HepG2 (cell line): ENCODE measurements around the gene ZFAND2B. TPM values are rescaled to one million over a fixed set of nuclear protein-coding genes. Genes with fewer than 3 reads are reported as not detected.

ENCODE experiments used
- BCLAF1 ChIP-seq: fragments of 450-650 bp; IDR thresholded peaks from 2 replicates; pipeline ENCODE4 v1.6.1; 2017; ENCODE audit warnings: mild to moderate bottlenecking
- CCAR2 ChIP-seq: fragments of 200-400 bp; formaldehyde crosslinking; optimal IDR thresholded peaks from 2 replicates; pipeline ENCODE3; 2018; ENCODE audit warnings: low read depth, mild to moderate bottlenecking, low read length, moderate library complexity
- DPF2 ChIP-seq: sonication (generic); formaldehyde crosslinking; IDR thresholded peaks from 2 replicates; pipeline ENCODE4 v1.4.0; 2020; ENCODE audit warnings: mild to moderate bottlenecking, low read depth, missing genetic modification reagents, borderline replicate concordance
- DRAP1 ChIP-seq: IDR thresholded peaks from 2 replicates; pipeline ENCODE4 v1.6.1; 2016; ENCODE audit warnings: missing genetic modification reagents, missing compliant biosample characterization
- E2F5 ChIP-seq: sonication (generic); formaldehyde crosslinking; conservative IDR thresholded peaks from 2 replicates; pipeline ENCODE4 v1.4.0; 2020; ENCODE audit warnings: missing genetic modification reagents
- ELK4 ChIP-seq: sonication (generic); formaldehyde crosslinking; IDR thresholded peaks from 2 replicates; pipeline ENCODE4 v1.9.0; 2021; ENCODE audit warnings: missing genetic modification reagents, borderline replicate concordance
- FOXK1 ChIP-seq: sonication (generic); formaldehyde crosslinking; IDR thresholded peaks from 2 replicates; pipeline ENCODE4 v1.4.0; 2020; ENCODE audit warnings: low read depth, missing genetic modification reagents, borderline replicate concordance
- NRL ChIP-seq: sonication (generic); formaldehyde crosslinking; IDR thresholded peaks from 2 replicates; pipeline ENCODE4 v1.5.0; 2020; ENCODE audit warnings: missing genetic modification reagents, mild to moderate bottlenecking, moderate library complexity, borderline replicate concordance
- PHF21A ChIP-seq: sonication (generic); formaldehyde crosslinking; IDR thresholded peaks from 2 replicates; pipeline ENCODE4 v1.5.0; 2020; ENCODE audit warnings: mild to moderate bottlenecking, missing genetic modification reagents
- RORA ChIP-seq: sonication (generic); formaldehyde crosslinking; IDR thresholded peaks from 2 replicates; pipeline ENCODE4 v1.5.0; 2020; ENCODE audit warnings: mild to moderate bottlenecking, missing genetic modification reagents, moderate library complexity
- SALL1 ChIP-seq: sonication (generic); formaldehyde crosslinking; IDR thresholded peaks from 2 replicates; pipeline ENCODE4 v1.8.0; 2022; ENCODE audit warnings: mild to moderate bottlenecking, missing genetic modification reagents
- SMC3 ChIP-seq: IDR thresholded peaks from 2 replicates; pipeline ENCODE4 v1.6.1; 2011; ENCODE audit warnings: low read length, improper control_type of control experiment
- TBP ChIP-seq: sonication (generic); formaldehyde crosslinking; IDR thresholded peaks from 2 replicates; pipeline ENCODE4 v1.5.0; 2020; ENCODE audit warnings: missing genetic modification reagents
- TOE1 ChIP-seq: sonication (generic); formaldehyde crosslinking; IDR thresholded peaks from 2 replicates; pipeline ENCODE4 v1.4.0; 2020; ENCODE audit warnings: mild to moderate bottlenecking, missing genetic modification reagents
- ZBTB43 ChIP-seq: sonication (generic); formaldehyde crosslinking; conservative IDR thresholded peaks from 2 replicates; pipeline ENCODE4 v1.4.0; 2020; ENCODE audit warnings: missing genetic modification reagents
- ZNF180 ChIP-seq: sonication (generic); formaldehyde crosslinking; IDR thresholded peaks from 2 replicates; pipeline ENCODE4 v1.4.0; 2020; ENCODE audit warnings: low read depth, missing genetic modification reagents, borderline replicate concordance
- ZNF460 ChIP-seq: sonication (generic); formaldehyde crosslinking; IDR thresholded peaks from 2 replicates; pipeline ENCODE4 v1.5.1; 2020; ENCODE audit warnings: missing genetic modification reagents, mild to moderate bottlenecking, borderline replicate concordance
- ZNF562 ChIP-seq: sonication (generic); formaldehyde crosslinking; IDR thresholded peaks from 2 replicates; pipeline ENCODE4 v1.8.0; 2022; ENCODE audit warnings: missing genetic modification reagents, borderline replicate concordance
- ZNF766 ChIP-seq: sonication (generic); formaldehyde crosslinking; IDR thresholded peaks from 2 replicates; pipeline ENCODE4 v1.5.0; 2020; ENCODE audit warnings: missing genetic modification reagents, borderline replicate concordance
- ZNF781 ChIP-seq: sonication (generic); formaldehyde crosslinking; IDR thresholded peaks from 2 replicates; pipeline ENCODE4 v1.5.1; 2020; ENCODE audit warnings: borderline replicate concordance, mild to moderate bottlenecking, missing genetic modification reagents; ENCODE audit errors: not compliant biosample characterization
- ZNF790 ChIP-seq: sonication (generic); formaldehyde crosslinking; IDR thresholded peaks from 2 replicates; pipeline ENCODE4 v1.8.0; 2022; ENCODE audit warnings: missing genetic modification reagents, mild to moderate bottlenecking, borderline replicate concordance
- polyA plus RNA-seq, 8 experiments: library from polyadenylated mRNA; depleted of rRNA in 3 of 8; stranded (reverse) in 7 of 8; unstranded in 1 of 8; fragments of >200 nt; fragmentation: Illumina TruSeq in 4 of 8; extraction: Trizol in 4 of 8; gene quantifications; 2 replicates each; pipeline versions ENCODE4 v1.2.1 to v1.2.3, GENCODE V29; 2011 to 2016; ENCODE audit warnings: low read depth in 4 of 8, missing spikeins in 1 of 8, mixed read lengths in 1 of 8; ENCODE audit not compliant: insufficient read depth in 1 of 8
- total RNA-seq, 5 experiments: library from RNA; depleted of rRNA; stranded (reverse); fragments of >200 nt; fragmentation: Illumina TruSeq; extraction: Trizol; gene quantifications; 2 replicates each; pipeline ENCODE4 v1.2.3, GENCODE V29; 2016; ENCODE audit warnings: low read depth in 1 of 5
- TF ChIP-seq, protein P1 (sequence below): sonication (generic); formaldehyde crosslinking; IDR thresholded peaks from 2 replicates; pipeline ENCODE4 v1.8.1; 2023; ENCODE audit warnings: mild to moderate bottlenecking, missing genetic modification reagents, borderline replicate concordance

ZFAND2B gene
- total and polyA plus RNA-seq, 2 of the 13 experiments (the other 11 are each of a cell fraction or from before 2014, with no cell fraction given) = 53.3 to 115 TPM

DNA sequence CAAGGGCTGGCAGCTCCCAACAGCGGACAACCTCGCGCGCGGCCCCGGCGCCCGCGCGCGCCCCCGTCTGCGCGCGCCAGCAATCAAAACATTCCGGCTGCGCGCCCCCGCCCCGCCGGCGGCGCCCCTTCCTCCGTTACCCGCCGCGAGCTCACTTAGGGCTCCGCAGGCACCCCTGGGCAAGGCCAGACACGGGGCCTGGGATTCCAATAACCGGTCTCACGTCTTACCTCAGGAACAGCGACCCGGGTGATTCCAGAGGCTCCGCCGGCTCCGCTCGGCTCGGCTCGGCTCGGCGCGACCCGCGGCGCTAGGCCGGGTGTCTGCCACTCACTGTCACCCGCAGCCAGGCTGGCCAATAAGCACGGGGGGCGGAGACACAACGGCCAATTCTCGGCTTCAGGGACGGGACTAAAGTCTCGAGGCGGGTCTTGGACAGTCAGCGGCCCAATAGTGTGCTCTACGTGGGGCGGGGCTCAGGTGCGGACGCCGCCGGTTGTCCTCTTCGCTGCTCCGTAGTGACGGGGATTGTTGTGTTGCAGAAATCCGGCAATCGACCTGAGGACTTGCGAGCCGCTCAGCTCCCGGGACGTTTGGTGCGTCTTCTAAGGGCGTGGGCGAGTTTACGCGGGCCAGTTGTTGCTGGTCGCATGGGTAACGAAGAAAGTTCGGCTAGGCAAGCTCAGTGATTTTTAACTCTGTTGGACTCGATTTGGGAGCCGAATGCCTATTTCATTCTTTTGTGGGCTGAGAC lies 22.9 kb downstream of the ZFAND2B start, which contains the start of the genes ANKZF1 and ATG9A (continued):
- TF ChIP-seq ZNF460 (CRISPR knock-in tag) = no peak
- peak; percentile 76; the same call in 1 of the 2 replicates for TF ChIP-seq ZNF790 (CRISPR knock-in tag)
- TF ChIP-seq RORA (CRISPR knock-in tag) = no peak
- peak; percentile 75 for TF ChIP-seq SALL1 (CRISPR knock-in tag)
- peak; percentile 97 for TF ChIP-seq FOXK1 (CRISPR knock-in tag)
- TF ChIP-seq BCLAF1 = no peak
- TF ChIP-seq ZNF180 (CRISPR knock-in tag) = no peak
- no peak for TF ChIP-seq TOE1
- no peak; the same call in 1 of the 2 replicates for TF ChIP-seq E2F5
- no peak for TF ChIP-seq ZNF562 (CRISPR knock-in tag)
- no peak for TF ChIP-seq CCAR2
- no peak for TF ChIP-seq DPF2
- peak; percentile 84; the same call in 1 of the 2 replicates for TF ChIP-seq ZNF766
- TF ChIP-seq ZBTB43 (CRISPR knock-in tag) = peak; percentile 73
- TF ChIP-seq ELK4 = no peak
- peak; percentile 81 for TF ChIP-seq ZNF781 (CRISPR knock-in tag)
- no peak; the same call in 1 of the 2 replicates for TF ChIP-seq TBP (CRISPR knock-in tag)
- TF ChIP-seq SMC3 = no peak
- 0 out of 2 replicates have a peak, but pooled peaks have one; percentile 28 for TF ChIP-seq NRL (CRISPR knock-in tag)
- TF ChIP-seq, protein P1, sequence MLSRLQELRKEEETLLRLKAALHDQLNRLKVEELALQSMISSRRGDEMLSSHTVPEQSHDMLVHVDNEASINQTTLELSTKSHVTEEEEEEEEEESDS = no peak; the same call in 1 of the 2 replicates
- peak; percentile 86 for TF ChIP-seq DRAP1 (CRISPR knock-in tag)
- peak; percentile 81 for TF ChIP-seq PHF21A
